NCI-H1930 (cell line): Measurements from ENCODE around the gene RFC2.

Experiments
- DNase-seq, 2 experiments: peaks; one replicate each; lab custom pipeline; 2025; lab: John Stamatoyannopoulos, UW

RFC2 gene

DNA sequence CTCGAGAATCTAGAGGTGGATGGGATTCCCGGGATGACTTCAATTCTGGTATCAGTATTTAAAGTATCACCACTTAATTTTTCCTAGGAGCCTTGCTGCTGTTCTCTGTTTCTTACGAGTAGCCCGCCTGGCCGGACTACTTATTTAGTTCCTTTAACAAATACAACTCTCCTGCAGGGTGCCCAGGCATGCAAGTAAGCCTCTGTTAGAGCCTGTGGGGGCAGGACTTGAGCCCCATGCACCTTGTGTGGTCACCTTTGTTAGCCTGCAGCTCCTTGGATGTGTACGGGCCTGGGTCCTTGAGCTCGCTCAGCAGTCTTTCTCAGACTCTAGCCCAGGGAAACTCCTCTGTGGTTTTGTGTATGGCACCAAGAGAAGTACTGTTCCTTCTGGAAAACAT, 63.9 kb downstream of the RFC2 start:
- DNase-seq, result no peak

DNA sequence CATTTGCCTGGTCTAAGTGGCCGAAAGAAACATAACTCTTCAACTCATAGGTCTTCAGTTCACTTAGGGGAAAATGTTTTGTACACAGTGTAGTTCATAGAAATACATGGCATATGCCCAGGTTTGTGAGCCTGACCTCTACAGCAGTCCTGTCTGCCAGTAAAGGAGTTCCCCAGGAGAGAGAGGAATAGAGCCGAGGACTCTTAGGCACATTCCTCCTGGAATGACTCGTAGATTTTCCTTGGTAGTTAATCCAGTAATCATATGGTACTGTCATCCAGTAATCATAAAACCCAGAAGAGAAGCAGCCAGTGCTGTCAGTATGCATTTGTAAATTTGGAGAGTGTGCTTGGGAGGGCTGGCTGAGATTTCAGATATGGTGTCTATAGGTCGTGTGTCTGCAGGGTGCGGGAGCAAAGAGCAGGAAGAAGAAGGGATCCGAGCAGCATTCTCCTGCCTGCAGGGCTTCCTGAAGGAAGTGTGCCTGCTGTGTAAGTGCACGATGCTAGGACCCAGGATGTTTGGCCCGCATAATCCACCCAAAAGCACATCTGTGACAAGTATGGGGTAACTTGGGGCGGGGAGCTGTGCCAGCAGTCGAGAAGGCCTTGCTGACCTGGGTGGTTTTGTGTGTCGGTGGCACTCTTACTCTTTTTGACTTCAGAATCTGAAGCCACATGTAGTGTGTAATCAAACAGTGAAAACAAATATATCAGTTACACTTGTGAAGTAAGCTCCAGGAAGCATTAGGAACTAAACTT, 66.1 kb downstream of the RFC2 start:
- no peak for DNase-seq

DNA sequence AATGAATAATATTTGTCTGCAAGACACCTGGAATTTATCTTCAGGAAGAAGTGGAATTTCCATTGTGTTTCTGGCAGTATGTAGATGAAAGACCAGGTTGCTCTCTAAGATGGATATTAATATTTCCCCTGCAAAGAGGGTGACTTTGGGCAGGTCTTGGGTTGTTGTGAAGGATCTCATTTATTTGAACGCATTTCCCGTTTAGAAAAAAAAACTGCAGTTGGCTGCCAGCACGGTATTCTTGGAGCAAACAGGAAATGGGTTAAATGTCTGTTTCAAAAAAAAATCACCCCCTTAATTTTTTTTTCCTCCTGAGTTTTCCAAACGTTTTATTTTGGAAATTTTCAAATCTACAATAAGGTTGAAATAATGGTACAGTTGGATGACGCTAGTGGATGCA, 68.6 kb downstream of the RFC2 start:
- no peak for DNase-seq

DNA sequence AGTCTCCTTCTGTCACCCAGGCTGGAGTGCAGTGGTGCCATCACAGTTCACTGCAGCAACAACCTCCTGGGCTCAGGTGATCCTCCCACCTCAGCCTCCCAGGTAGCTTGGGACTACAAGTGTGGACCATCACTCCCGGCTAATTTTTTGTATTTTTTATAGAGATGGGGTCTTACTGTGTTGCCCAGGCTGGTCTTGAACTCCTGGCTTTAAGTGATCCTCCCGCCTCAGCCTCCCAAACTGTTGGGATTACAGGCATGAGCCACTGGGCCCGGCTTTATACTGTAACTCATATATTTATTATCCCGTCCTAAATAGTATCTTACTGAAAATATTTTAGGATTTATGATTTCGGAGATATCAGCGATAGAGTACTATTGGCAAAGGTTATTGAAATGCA, 69.2 kb downstream of the RFC2 start:
- no peak for DNase-seq

DNA sequence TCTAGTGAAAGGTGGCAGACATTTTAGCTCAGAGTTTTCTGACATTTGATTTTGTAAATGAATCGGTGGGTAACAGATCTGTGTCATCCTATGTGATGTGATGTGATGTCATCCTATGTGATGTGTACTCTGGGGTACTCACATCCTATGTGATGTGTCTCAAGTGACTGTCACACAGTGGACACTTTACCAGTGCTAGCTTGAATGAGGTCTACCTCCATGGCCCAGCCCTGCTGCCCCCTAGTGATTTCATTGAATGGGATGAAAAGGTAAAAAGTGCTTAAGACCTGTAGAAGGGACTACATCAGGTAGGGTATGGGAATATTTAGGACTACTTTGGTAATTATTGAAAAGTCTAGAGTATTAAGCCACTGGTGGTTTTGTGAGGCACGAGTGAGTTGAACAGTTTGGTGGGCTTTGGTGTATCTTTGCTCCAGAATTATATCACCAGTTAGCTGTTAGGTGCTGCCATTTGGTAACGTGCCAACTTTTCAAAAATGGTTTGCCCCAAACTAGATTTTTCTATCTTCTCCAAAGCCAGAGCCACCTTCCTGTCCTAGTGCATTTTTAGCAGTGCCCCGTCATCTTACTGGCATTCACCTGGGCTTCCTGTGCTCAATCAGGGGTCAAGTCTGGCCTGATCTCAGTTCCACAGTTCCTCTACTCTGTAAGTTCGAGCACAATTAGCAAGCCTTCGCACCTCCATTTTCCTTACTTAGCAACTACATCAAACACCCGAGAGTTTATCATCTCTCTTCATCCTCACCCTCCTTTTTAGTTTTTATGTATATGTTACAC, 70.3 kb downstream of the RFC2 start:
- no peak for DNase-seq

DNA sequence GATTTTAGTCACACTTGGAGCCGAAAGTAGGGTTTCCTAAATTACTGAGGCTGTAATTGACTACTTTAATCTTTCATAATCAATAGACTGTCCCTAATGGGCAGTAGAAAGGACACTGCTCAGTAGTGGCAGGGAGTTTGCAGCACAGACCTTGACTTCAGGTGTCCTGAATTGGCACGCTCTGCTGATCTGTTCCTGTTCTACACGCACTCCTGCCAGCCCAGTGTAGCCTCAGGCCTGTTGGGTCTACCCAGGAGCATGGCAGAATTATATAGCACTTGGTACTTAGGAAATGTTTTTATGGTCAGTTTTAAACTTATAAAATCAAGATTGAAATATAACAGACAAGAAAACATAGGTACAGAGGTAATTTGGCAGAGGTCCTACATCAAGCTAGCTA, 71.1 kb downstream of the RFC2 start:
- DNase-seq, result no peak

DNA sequence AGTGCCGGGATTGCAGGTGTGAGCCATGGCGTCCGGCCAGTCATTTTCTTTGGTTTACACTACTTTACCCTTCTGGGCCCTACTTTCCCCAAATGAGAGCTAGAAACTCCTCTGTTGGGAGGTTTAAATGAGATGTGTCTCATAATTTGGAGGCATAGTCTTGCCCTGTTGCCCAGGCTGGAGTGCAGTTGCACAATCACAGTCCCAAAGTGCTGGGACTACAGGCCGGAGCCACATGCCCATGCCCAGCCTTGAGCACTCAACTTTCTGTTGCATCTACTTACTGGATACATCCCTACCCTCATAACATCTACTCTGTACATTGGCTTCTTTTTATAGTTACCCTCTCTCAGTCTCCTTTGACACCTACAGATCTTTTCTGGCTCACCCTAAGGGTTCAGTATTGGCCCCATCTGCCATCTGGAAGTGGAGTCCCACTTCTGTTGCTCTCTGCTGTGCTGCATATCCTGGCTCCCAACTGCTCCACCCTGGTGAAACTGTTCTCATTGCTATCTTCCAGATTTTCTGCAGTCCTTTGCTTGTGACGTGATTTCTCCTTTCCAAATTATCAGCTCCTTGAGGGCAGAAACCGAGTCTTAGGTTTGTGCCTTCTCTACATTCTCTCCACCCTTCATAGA, 71.6 kb downstream of the RFC2 start:
- DNase-seq, result no peak

DNA sequence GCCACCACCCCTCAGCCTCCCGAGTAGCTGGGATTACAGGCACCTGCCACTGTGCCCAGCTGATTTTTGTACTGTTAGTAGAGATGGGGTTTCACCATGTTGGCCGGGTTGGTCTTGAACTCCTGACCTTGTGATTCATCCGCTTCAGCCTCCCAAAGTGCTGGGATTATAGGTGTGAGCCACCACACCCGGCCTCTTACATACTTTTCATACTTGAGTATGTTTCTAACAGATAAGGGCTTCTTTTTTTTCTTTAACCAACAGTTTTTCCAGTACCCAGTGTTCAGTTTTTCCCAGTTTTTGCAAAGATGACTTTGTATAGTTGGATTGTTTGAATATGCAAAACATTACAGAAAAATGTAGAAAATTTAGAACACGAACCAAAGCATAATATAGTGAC, 72.4 kb downstream of the RFC2 start:
- DNase-seq, result no peak
